GM21447 (cell line): ENCODE measurements around the gene IKZF5.

Experiments used
- ATAC-seq: cut with Tn5 transposase; IDR thresholded peaks from one replicate; pipeline ENCODE4 v1.9.1; 2021; ENCODE audit not compliant: unreplicated experiment

The IKZF5 gene

GRCh38 chr10:123017421-123018165 is 9.0 kb upstream of the IKZF5 start:
- ATAC-seq, result no peak

- ATAC-seq, result no peak
Measured at GRCh38 chr10:123016228-123016627, 7.6 kb upstream of the IKZF5 start.

DNA sequence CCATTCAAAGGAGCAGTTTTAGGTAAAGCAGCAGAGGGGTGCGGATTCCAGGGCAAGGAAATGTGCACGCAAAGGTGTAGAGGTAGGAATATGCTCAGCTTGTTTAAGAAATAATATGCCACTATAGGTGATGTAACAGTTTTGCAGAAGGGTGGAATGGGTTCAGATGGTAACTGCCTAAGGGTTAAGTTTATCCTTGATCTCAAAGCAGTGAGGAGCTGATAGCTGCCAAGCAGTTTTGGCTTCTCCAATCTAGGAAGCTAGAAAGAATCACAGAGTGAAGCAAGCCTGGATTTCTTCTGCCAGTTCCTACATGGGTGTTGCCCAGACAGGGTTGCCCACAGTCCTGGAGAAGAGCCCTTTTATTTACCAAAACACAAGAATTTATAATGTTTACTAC is 6.2 kb upstream of the IKZF5 start:
- ATAC-seq, result no peak

DNA sequence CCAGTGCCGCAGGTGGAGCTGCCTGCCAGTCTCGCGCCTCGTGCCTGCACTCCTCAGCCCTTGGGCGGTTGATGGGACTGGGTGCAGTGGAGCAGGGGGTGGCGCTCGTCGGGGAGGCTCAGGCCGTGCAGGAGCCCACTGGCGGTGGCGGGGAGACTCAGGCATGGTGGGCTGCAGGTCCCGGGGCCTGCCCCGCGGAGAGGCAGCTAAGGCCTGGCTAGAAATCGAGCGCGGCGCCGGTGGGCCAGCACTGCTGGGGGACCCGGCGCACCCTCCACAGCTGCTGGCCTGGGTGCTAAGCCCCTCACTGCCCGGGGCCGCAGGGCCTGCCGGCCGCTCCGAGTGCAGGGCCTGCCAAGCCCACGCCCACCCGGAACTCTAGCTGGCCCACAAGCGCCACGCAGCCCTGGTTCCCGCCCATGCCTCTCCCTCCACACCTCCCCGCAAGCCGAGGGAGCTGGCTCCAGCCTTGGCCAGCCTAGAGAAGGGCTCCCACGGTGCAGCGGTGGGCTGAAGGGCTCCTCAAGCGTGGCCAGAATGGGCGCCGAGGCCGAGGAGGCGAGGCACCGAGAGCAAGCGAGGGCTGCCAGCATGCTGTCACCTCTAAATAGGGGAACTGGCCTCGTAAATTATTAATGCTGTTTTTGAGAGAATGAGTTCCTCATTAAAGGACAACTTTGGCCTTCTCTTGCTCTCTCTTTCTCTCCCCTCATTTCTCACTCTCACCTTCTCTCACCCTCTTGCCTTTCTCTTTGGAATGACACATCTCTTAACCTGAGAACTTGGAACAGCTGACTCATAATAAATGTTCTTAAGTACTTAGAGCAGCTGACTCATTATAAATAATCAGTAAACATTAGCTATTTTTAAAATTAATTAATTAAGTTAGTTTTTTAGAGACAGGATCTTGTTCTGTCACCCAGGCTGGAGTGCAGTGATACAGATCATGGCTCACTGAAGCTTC is 5.1 kb upstream of the IKZF5 start:
- no peak for ATAC-seq

DNA sequence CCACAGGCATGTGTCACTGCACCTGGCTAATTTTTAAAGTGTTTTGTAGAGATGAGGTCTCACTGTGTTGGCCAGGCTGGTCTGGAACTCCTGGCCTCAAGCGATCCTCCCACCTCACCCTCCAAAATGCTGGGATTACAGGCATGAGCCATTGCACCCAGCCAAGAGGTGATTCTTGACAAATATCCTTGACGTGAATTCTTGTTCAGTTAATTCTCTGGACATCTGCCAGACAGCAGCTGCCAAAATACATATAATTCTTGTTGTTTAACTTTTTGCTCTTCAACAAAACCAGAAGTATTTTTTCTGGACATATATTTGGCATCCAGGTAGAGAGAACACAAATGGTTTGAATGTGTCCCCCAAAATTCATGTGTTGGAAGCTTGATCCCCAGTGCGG is 3.4 kb upstream of the IKZF5 start:
- ATAC-seq, result no peak

- ATAC-seq, result peak; percentile 13
Measured at GRCh38 chr10:123009105-123009820, 668 bp upstream of the IKZF5 start.

DNA sequence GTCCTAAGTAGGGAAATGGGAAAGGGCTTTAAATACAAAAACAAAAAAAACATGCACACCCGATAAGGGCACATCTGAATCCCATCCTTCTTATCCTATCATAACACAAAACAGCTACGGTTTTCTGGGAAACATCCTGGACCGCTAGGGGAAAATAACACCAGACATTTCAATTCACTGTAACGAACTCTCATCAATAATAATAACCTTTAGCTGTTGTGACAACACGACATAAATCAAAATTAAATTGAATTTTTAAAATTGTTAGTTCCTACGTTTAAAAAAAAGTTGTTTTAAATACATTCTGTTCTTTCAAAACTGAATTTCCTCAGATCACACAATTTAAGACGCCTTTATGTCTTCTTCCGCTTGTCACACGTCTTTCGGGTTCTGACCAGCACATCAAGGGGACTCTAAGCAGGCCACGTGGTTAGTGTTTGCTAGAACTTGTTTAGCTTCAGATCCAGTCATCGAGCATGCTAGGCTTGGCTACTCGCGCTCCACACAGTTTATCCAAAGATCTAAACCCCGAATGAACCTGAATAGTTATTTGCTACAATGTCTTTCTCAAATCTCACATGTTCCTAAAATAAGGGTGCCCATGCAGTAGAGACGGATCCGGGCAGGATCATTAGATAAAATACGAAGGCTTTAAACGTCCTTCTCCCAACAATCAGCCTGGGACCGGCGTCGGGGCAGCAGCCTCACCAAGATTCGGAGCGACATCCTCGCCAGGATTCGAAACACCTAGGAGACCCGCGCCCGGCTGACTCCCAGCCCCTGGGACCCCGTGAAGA is 839 bp downstream of the IKZF5 start:
- peak; percentile 36 for ATAC-seq

DNA sequence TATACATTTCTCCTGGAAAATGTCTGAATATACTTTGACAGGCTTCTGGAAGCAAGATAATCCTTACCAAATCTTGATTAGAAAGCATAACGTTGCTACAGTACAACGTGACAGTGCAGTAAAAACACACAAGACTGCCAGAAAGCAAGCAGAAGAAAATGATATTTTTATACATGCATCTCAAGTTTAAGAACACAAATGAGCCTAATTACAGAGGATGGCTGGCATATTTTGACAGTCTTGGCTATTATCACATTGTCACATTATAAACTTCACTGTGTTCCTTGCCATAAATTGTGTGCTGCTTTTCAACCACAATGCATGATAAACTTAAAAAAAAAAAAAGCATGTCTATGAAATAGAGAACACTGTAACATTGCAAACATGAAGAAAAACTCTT is 4.3 kb downstream of the IKZF5 start:
- ATAC-seq, result no peak

DNA sequence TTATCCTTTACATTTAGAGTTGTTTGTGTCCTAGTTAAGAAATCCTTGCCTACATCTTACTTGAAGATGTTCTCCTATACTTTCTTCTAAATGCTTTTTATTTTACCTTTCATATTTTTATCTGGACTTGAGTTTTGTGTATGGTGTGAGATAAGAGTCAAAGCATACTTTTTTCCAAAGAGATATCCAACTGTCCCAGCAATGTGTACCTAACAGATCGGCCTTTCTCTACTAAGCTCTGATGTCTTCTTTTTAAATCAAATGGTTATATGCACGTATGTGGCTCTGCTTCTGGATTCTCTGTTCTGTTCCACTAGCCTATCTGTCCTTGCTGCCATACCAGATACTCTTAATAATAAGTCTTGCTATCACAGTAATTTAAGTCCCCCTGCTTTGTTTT is 7.2 kb downstream of the IKZF5 start:
- ATAC-seq, result no peak

GRCh38 chr10:123000155-123000554 is 8.4 kb downstream of the IKZF5 start:
- ATAC-seq, result no peak

- ATAC-seq, result no peak
Measured at GRCh38 chr10:122999347-122999746, 9.2 kb downstream of the IKZF5 start.

DNA sequence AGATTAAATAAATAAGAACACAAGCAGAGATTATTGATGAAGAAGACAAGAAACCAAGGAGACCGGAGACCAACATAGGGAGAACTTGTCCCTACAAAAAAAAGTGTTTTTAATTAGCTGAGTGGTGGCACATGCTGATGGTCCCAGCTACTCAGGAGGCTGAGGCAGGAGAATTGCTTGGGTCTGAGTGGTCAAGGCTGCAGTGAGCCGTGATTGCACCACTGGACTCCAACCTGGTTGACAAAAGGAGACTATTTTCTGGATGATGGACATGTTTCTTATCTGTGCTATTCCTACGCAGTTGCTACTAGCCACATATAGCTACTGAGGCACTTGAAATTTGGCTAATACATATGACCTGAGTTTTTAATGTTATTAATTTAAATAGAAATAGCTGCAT is 9.7 kb downstream of the IKZF5 start:
- ATAC-seq, result no peak

- no peak for ATAC-seq
Measured at GRCh38 chr10:122998360-122998917, 10.2 kb downstream of the IKZF5 start.

DNA sequence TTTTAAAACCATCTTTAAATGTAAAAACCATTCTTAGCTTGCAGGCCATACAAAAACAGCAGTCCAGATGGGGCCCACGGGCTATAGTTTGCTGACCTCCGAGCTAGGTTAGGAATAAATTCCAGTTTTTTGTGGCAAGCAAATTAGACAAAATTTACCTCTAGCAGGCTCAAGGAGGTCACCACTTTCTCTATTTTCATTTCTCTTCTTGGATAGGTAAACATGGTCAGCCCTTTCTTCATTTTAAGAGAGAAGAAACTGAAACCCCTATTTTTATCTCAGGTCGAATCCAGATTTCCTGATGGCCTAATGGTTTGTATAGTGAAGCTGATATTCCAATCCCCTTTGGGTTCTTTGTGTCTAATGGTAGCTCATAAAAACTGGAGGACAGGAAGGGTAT is 10.7 kb downstream of the IKZF5 start:
- ATAC-seq, result no peak

DNA sequence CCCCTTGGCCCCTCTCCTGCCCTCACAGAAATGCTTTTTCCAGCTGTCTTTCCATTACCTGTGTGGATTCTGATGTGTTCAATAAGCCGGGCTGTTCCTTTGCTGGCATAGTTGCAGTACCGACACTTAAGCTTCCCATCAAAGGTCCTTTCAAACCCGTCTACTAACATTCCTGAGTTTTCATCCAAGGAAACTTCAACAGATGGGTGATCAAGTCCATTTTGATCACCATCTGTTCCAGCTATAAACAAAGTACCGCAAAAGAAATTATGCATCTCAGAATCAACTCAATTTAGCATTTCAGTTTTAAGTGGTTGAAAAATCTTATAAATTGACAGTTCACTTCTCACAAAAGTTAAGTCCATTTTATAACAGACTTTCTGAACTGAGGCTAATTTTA is 12.7 kb downstream of the IKZF5 start:
- no peak for ATAC-seq

DNA sequence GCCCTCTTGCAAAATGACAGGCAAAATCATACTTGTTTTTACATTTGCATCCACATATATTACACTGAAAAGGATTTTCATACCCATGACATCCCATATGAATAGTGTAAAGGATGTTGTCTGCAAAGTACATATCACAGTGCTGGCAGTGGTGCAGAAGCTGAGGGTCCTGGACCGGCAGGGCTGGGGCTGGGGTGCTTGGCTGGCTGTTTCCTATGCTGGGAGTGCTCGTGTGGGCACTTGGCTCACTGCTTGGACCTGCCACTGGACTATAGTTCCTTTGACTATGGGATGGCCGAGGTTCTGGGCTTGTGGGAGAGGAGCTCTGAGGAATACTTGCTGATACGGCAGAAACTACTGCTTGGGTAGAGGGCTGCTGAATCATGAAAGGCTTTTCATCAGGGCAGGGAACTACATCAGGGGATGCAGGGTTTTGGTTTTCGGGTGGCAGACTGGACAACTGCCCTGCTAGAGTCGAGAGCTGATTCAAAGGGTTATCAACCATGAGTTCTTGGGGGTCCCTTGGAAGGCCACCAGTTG is 14.7 kb downstream of the IKZF5 start:
- no peak for ATAC-seq

- no peak for ATAC-seq
Measured at GRCh38 chr10:122992031-122992585, 16.5 kb downstream of the IKZF5 start.

DNA sequence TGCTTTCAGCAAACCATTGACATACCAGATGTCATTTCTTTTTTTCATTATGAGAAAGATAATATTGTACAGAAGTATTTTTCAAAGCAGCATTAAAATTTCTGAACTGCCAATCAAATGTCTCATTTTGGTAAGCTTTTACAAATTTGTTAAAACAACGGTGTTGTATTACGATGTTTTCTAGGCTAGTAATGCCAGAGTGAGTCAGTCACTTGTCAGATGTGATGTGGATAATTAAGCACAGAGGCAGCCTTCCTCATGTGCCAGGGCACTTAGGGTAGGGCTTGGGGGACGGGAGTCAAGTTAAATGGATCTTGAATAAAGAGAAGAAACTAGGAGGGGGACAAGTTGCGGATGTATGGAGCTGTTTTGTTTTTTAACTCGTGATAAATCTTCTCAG is 18.3 kb downstream of the IKZF5 start:
- ATAC-seq, result no peak

- no peak for ATAC-seq
Measured at GRCh38 chr10:122988501-122988900, 20.1 kb downstream of the IKZF5 start.

- ATAC-seq, result no peak
Measured at GRCh38 chr10:122986335-122986734, 22.3 kb downstream of the IKZF5 start.
